Glutamatergic neuron (in vitro differentiated cells): ENCODE measurements around the gene LSM3. TPM values are rescaled to one million over a fixed set of nuclear protein-coding genes. Genes with fewer than 3 reads are reported as not detected.

Experiments
- DNase-seq: peaks from one replicate; pipeline ENCODE4 v3.0.0; 2022
- H3K27ac Mint-ChIP-seq: one replicate; pipeline ENCODE4 v1.8.0; 2020; ENCODE audit warnings: mild to moderate bottlenecking, mixed read lengths, inconsistent platforms; ENCODE audit not compliant: unreplicated experiment
- H3K27me3 Mint-ChIP-seq: one replicate; pipeline ENCODE4 v1.8.0; 2020; ENCODE audit warnings: mild to moderate bottlenecking, moderate library complexity, mixed read lengths, inconsistent platforms; ENCODE audit not compliant: unreplicated experiment
- H3K36me3 Mint-ChIP-seq: one replicate; pipeline ENCODE4 v1.8.0; 2020; ENCODE audit warnings: mild to moderate bottlenecking, mixed read lengths, inconsistent platforms; ENCODE audit not compliant: unreplicated experiment
- H3K4me1 Mint-ChIP-seq: one replicate; pipeline ENCODE4 v1.8.0; 2020; ENCODE audit warnings: mild to moderate bottlenecking, low read depth, mixed read lengths, inconsistent platforms; ENCODE audit not compliant: unreplicated experiment
- H3K4me3 Mint-ChIP-seq: one replicate; pipeline ENCODE4 v1.8.0; 2020; ENCODE audit warnings: mild to moderate bottlenecking, mixed read lengths, inconsistent platforms; ENCODE audit not compliant: unreplicated experiment
- H3K9me3 Mint-ChIP-seq: one replicate; pipeline ENCODE4 v1.8.0; 2020; ENCODE audit warnings: mild to moderate bottlenecking, moderate library complexity, mixed read lengths, inconsistent platforms; ENCODE audit not compliant: unreplicated experiment
- CTCF ChIP-seq: fragments of 200-600 bp; sonication (generic); IDR thresholded peaks from one replicate; pipeline ENCODE4 v1.5.0; 2021; ENCODE audit not compliant: partially characterized antibody, unreplicated experiment
- total RNA-seq: library from RNA; stranded (reverse); fragmentation: NEBNext Ultra II Directional; extraction: Animal tissue kit (Norgen Biotek cat#: 25700); gene quantifications from one replicate; pipeline ENCODE4 v1.2.1, GENCODE V29; 2021; ENCODE audit not compliant: unreplicated experiment

LSM3 gene
- total RNA-seq, 1 donor from 2014 or later, result 8.4 TPM

DNA sequence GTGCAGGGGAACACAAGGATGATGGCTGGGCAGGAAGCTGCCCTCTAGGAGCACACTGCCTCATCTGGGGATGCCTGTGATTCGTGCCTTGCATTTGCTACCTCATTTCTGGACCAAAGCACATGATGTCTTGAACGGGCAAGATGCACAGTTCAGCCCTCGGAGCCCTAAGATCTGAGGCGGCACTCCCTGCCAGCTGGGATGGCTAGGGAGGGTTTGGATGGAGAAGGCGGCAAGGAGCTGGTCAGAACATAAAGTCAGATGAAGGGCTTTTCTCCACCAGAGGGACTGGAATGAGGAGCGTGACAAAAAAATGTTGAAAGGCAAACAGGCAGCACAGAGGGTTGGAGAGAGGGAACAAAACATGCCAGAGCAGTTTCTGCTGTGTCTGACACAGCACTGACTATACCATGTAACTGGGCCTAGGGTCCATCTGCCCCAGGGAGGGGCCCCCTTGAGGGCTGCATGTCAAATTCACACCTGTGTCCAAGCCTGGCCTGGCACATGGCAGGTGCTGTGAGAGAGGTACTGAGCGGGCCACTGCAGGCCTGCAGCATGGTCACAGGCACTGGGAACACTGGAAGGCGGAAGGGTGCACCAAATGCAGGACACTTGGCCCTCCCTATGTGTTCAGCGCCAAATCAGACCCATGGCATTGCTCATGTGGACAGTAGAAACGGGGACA, 32.1 kb upstream of the LSM3 start:
- no peak for TF ChIP-seq CTCF
- Mint-ChIP-seq H3K36me3 (no peaks in the 10 kb centered on the region), H3K27me3 (peaks cover 6% of the 10 kb centered on the region), H3K27ac (no peak overlapping the region), H3K9me3 (peaks cover 2% of the 10 kb centered on the region), H3K4me3 (no peak overlapping the region), H3K4me1 (peaks cover 4% of the 10 kb centered on the region)
- DNase-seq, result no peak

DNA sequence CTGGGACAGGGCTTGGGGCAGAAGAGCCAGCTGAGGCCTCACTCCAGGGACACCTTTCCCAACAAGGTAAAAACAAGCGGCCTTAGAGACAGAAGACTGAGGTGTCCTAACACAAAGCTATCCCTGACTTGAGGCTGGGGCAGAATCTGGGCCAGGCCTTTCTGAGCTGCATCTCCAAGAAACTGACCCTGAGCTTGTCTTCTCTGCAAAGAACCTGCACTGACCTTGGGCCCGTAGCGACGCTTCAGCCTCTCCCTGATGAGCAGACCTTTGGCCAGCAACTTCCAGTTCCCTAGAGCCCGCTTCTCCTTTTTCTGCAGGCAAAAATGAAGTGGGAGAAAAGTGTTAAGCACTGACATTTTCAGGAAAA, 31.6 kb upstream of the LSM3 start:
- peaks cover 2% of the 10 kb centered on the region for H3K9me3 Mint-ChIP-seq
- no peak for TF ChIP-seq CTCF
- H3K27me3 Mint-ChIP-seq, result peaks cover 6% of the 10 kb centered on the region
- no peaks in the 10 kb centered on the region for H3K36me3 Mint-ChIP-seq
- DNase-seq, result no peak
- H3K4me3 Mint-ChIP-seq, result no peak overlapping the region
- no peak overlapping the region for H3K27ac Mint-ChIP-seq
- peaks cover 4% of the 10 kb centered on the region for H3K4me1 Mint-ChIP-seq

DNA sequence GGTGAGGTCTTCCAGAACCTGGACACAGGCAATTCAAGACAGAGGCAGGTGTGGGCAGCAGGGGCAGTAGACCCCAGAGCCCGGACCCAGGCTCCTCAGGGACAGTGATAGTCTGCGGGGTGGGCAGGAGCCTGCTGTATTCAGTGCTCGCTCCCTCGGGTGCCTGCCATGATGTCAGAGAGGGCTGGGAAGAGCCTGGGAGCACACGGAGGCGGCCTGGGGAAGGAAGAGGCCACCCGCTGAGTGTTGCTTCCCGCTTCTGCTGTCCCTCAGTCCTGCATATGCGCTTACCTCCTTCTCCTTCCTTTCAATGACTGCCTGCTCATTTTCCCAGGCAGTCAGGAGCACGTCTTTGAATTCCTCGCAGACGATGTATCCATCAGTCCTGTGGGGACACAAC, 31.0 kb upstream of the LSM3 start:
- DNase-seq, result no peak
- peaks cover 2% of the 10 kb centered on the region for H3K9me3 Mint-ChIP-seq
- no peak overlapping the region for H3K4me3 Mint-ChIP-seq
- no peak overlapping the region for H3K27ac Mint-ChIP-seq
- H3K27me3 Mint-ChIP-seq, result peaks cover 6% of the 10 kb centered on the region
- no peaks in the 10 kb centered on the region for H3K36me3 Mint-ChIP-seq
- TF ChIP-seq CTCF, result no peak
- H3K4me1 Mint-ChIP-seq, result peaks cover 4% of the 10 kb centered on the region

GRCh38 chr3:14148041-14148985, 30.3 kb upstream of the LSM3 start:
- H3K36me3 Mint-ChIP-seq, result no peaks in the 10 kb centered on the region
- H3K27ac Mint-ChIP-seq, result no peak overlapping the region
- peak; percentile 71 for DNase-seq
- peaks cover 4% of the 10 kb centered on the region for H3K4me1 Mint-ChIP-seq
- no peak overlapping the region for H3K4me3 Mint-ChIP-seq
- peaks cover 6% of the 10 kb centered on the region for H3K27me3 Mint-ChIP-seq
- peak; percentile 61 for TF ChIP-seq CTCF
- H3K9me3 Mint-ChIP-seq, result peaks cover 2% of the 10 kb centered on the region

DNA sequence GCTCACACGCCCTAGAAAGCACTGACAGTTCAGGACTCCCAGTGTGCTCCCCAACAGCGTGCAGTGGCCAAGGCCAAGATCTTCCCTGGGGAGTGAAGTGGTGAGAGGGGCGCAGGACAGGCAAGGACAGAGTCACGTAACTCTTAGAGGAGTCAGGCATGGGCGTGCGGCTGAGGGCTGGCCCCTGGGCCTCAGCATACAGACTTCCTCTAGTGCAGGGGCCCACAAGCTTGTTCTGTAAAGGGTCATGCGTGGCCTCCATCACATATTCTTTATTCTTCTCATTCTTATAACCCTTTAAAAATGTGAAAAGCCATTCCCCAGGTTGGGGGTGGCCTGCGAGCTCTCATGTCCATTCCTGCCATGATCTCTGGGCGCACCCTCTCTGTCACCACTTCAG, 28.5 kb upstream of the LSM3 start:
- no peak for DNase-seq
- Mint-ChIP-seq H3K36me3 (no peaks in the 10 kb centered on the region), H3K4me3 (no peak overlapping the region), H3K4me1 (peaks cover 4% of the 10 kb centered on the region), H3K27me3 (peaks cover 4% of the 10 kb centered on the region), H3K9me3 (peaks cover 2% of the 10 kb centered on the region), H3K27ac (no peak overlapping the region)
- TF ChIP-seq CTCF, result no peak
